Activated CD8-positive, alpha-beta memory T cell treated with anti-CD3 and anti-CD28 coated beads for 36 hours (primary cell): ENCODE data around the gene SF3B2. TPM values are rescaled to one million over a fixed set of nuclear protein-coding genes. Genes with fewer than 3 reads are reported as not detected.
"Not testable (repeated sequence)": the region's sequence is repeated elsewhere in the genome, so short reads cannot be mapped to it uniquely, and the experiment has no call there.

Experiments used
- CTCF ChIA-PET: fragments of 350-600 bp; sonication (Branson Sonifier 250); formaldehyde crosslinking; loops from one replicate; lab custom pipeline; 2021; ENCODE audit warnings: antibody characterized with exemption; lab: Charles Lee
- POLR2A ChIA-PET: fragments of 350-600 bp; sonication (Branson Sonifier 250); formaldehyde crosslinking; loops from one replicate; lab custom pipeline; 2021; ENCODE audit warnings: antibody characterized with exemption; lab: Charles Lee
- total RNA-seq, 2 experiments: library from RNA; stranded (reverse); gene quantifications; one replicate each; pipeline ENCODE4 v1.2.3, GENCODE V29; 2021

The SF3B2 gene
- total RNA-seq, 2 experiments from 2014 or later = 259 to 261 TPM

DNA sequence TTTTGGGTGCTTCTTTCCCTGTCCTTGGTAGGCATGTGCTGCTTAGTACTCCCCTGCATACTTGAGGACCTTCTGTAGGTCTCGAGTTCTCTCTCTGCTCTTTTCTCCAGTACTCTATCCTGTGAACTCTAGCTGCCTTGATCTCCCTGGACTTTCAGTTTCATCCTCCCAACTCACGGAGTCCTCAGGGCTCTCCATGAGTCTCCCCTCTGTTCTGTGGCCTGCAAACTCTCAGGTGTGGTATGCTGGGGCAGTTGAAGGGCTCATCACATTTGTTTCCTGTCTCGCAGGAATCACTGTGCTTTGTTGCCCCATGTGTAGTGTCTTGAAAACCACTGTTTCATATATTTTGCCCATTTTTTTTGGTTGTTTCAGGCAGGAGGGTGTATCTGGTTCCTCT, 14.6 kb downstream of the SF3B2 start:
- ChIA-PET POLR2A (interaction anchor here (1.5 to 4.3 kb wide), 2 partner anchors 10 to 14 kb away, joined by 3 to 14 read pairs; partner anchors contain the start of gene SF3B2), CTCF (interaction anchor here (0.6 to 4.2 kb wide), 3 partner anchors 10 to 176 kb away, joined by 3 to 33 read pairs (median 4); partner anchors contain the start of gene CCDC85B)

DNA sequence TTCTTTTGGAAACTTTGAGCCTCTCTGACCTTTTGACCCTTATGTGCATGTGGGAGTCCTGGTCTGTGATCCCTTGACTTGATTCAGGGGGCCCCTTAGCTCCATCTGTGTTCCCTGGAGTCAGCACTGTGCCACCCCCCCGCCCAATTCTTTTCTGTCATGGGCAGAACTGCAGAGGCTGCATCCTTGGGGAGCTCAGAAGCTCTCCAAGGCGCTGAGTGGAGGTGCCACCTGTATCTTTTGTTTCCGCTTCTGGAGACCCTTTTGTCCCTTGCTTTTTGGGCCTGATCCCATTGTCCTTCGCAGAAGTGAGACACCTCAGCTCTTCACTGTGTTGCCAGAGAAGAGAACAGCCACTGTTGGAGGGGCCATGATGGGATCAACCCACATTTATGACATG, 15.5 kb downstream of the SF3B2 start:
- CTCF ChIA-PET = interaction anchor here (0.8 to 4.2 kb wide), 15 partner anchors 9 to 278 kb away, joined by 3 to 40 read pairs (median 6); partner anchors contain the start of genes CCDC85B and SF3B2
- POLR2A ChIA-PET = interaction anchor here (0.5 to 4.3 kb wide), 4 partner anchors 9 to 1892 kb away, joined by 3 to 14 read pairs (median 4); partner anchors contain the start of gene SF3B2

DNA sequence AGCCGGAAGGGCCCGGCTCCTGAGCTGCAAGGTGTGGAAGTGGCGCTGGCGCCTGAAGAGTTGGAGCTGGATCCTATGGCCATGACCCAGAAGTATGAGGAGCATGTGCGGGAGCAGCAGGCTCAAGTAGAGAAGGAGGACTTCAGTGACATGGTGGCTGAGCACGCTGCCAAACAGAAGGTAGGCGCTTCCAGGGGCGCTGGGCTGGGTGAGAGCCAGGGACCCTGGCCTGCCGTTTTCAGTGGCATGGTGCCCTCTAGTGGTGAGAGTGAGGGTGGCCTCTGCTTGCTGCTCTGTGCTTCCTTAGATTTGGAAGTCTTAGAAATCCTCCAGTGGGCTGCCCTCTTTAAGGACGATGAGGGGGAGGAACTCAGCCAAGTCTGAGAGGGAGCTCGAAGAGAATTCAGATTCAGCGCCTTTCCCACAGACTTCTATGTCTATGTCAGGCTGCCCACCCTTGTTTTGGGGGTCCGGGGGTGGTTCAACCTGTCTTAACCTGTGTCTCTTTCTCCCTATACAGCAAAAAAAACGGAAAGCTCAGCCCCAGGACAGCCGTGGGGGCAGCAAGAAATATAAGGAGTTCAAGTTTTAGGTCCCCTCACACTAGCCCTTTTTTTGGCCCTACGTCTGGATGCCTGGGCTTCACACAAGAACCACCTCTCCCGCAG, 16.1 kb downstream of the SF3B2 start:
- ChIA-PET POLR2A (interaction anchor here (0.5 to 4.3 kb wide), 4 partner anchors 8 to 1893 kb away, joined by 3 to 14 read pairs (median 4); partner anchors contain the start of gene SF3B2), CTCF (interaction anchor here (0.5 to 4.2 kb wide), 25 partner anchors 9 to 277 kb away, joined by 3 to 40 read pairs (median 4); partner anchors contain the start of genes BANF1, CCDC85B, CST6 and EIF1AD)

DNA sequence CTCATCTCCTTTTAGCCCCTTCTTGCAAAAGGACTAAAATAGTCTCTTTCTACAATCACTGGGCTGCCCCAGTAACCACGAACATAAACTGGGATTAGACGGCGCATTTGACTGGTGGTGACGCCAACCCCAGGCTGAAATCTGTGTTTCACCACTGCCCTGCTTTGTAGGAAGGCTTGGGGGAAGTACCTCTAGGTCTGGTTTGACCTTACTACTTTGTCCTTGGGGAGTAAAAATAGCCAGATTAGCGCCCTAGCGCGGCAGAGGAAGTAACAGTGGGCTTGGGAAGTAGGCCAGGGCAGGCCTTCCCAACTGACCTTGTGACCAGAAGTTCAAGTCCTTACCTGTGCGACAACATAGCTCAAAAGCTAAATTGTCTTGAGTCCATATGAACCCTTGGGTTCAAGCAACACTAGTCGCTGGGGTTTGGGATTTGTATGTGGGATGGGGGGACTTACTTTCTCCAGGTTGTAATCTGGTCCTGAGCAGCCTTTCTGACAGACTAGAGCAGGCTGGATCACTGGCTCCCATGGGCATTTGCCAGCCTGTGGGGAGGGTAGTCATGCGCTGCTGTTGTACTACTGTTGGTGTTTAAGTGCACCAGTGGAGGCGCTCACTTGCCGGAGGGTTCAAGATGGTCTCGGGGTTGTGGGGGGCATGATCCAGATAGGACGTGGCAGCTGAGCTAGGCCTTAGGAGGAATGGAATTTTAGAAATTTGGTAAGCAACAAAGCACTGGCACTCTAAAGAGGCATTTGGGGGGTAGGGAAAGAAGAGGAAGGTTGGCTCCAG, 17.0 kb downstream of the SF3B2 start:
- ChIA-PET POLR2A (interaction anchor here (0.6 to 4.3 kb wide), 2 partner anchors 17 to 358 kb away, joined by 3 to 14 read pairs; partner anchors contain the start of gene SF3B2), CTCF (interaction anchor here (0.5 to 4.2 kb wide), 21 partner anchors 10 to 276 kb away, joined by 3 to 40 read pairs (median 4); partner anchors contain the start of genes BANF1, CST6, EIF1AD and SF3B2)

DNA sequence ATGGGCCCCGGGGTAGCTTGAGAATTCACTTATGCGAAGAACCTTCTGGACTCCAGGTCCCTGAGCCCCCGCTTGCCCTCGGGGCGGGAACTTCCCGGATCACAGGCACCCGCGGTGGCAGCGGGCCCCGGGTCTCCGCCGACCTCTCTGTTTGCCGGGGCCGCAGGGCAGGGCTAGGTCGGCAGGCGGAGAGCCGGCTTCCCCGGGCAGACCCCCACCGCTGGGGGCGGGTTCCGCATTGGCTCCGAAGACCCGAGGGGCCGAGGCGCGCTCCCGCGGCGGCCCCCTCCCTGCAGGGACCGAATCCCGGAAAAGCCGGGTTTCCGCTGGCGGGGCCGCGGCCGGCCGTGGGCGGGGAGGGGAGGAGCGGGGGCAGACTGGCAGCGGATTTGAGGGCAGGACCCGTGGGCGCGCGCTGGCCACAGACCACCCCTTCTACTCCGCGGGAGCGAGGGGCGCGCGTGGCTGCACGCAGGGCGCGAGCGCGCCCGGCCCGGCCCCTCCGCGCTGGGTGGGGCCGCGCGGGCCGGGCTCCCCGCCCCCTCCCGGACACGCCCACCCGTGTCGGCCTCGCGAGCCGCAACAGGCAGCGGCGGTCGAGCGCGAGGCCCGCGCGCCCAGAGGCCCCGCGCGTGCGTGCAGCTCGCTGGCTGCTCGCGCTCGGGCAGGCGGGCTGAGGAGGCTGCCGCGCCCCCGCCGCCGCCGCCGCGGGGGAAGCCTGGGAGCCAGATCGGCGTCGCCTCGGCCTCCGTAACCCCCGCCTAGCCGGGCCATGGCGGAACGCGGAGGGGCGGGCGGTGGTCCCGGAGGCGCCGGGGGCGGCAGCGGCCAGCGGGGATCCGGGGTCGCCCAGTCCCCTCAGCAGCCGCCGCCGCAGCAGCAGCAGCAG, 17.8 kb downstream of the SF3B2 start, which contains the start of gene PACS1:
PACS1 (plus strand) TSS at position 558 of the 889 bp plus-strand sequence; CDS start at position 773, 215 bp downstream.
- ChIA-PET POLR2A (interaction anchor here (0.6 to 4.3 kb wide), 4 partner anchors 17 to 359 kb away, joined by 3 to 14 read pairs (median 5); partner anchors contain the start of gene SF3B2), CTCF (interaction anchor here (0.6 to 4.2 kb wide), 9 partner anchors 10 to 65 kb away, joined by 3 to 40 read pairs (median 12); partner anchors contain the start of gene SF3B2)

DNA sequence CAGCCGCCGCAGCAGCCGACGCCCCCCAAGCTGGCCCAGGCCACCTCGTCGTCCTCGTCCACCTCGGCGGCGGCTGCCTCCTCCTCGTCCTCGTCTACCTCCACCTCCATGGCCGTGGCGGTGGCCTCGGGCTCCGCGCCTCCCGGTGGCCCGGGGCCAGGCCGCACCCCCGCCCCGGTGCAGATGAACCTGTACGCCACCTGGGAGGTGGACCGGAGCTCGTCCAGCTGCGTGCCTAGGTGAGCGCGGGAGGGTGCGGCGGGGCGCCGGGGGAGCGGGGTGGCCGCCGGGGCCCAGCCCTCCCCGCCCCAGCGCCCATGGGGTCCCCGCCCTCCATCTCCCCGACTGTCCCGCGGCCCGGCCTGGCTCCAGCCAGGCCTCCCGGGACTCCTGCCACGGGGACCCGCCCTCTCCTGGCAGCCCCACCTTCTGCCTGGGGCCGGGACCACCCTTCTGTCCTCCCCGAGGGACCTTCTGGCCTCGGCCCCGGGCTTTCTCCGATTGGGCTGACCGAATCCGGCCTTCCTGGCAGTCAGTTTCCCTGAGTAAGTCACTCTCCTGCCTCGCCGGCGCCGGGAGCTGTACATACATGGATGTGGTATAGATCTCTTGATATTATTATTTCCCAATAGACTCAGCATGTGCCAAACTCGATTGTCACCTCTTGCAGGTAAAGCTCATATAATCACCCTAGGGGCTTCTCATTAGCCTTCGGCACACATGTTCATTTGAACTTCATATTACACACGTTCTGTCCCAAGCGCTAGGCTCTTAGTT, 18.6 kb downstream of the SF3B2 start:
- ChIA-PET POLR2A (interaction anchor here (0.7 to 4.3 kb wide), 5 partner anchors 10 to 65 kb away, joined by 3 to 14 read pairs (median 6); partner anchors contain the start of gene SF3B2), CTCF (interaction anchor here (0.6 to 3.4 kb wide), 7 partner anchors 10 to 64 kb away, joined by 3 to 40 read pairs (median 5); partner anchors contain the start of gene SF3B2)

DNA sequence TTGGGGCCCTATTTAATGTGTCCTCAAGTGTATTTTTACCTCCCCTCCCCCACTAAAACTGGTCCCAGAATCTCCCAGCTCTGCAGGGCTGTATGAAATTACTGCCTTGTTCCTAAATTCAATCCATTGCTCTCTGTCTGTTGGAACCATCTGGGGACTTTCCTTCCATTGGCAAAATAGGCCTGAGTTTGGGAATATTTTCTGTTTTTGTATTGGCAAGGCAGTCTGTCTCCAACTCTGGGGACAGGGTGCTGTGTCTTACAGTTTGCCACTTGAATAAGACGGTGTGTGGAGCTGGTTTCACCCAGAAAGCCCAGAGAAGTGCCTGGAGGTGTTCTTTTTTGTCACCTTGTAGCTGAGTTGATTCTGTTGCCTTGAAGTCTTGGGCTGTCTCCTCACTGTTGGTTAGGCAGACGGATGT, 19.2 kb downstream of the SF3B2 start:
- ChIA-PET CTCF (interaction anchor here (0.6 to 1.8 kb wide), 5 partner anchors 10 to 141 kb away, joined by 3 to 7 read pairs (median 5); no protein-coding TSS in a partner anchor), POLR2A (interaction anchor here (0.7 to 1.9 kb wide), 4 partner anchors 10 to 64 kb away, joined by 3 to 6 read pairs (median 5); no protein-coding TSS in a partner anchor)

DNA sequence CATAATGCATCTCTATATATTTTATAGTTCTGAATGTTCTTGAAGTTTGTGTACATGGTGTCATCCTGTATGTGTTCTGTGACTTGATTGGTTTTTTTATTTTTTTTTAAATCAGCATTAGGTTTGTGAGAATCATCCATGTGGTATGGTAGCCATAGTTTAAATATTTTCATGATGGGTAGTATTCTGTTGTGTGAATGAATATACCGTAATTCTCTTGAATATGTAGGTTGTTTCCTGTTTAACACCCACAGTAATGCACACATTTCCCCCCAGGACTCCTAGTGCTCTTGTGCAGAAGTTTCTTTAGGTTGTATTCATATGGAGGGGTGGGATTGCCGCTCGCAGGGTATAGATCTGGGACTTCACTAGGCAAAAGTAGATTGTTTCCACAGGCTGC, 19.9 kb downstream of the SF3B2 start:
- CTCF ChIA-PET = interaction anchor here (0.6 to 1.8 kb wide), 3 partner anchors 9 to 140 kb away, joined by 3 to 7 read pairs (median 5); no protein-coding TSS in a partner anchor
- POLR2A ChIA-PET = interaction anchor here (1.9 kb wide), 1 partner anchor 64 kb away, joined by 6 read pairs; no protein-coding TSS in a partner anchor

DNA sequence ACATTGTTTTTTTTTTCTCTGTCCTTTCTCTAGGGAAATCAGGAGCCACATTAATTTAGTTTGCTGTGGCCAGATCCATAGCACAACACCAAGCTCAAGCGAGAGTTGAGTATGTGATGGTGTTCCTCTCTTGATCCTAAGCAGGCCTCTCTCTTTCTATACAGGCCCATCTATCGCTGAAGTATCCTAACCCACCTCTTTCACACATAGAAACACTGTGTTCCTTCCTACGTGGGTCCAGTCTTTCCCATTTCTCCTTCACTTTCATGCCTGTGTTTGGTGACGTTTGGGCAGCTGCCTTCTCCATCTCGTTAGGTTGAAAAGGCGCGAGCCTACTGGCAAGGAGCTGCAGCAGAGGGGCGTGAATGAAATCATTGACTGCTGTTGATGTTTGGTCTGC, 20.4 kb downstream of the SF3B2 start:
- CTCF ChIA-PET = interaction anchor here (1.8 kb wide), 1 partner anchor 42 kb away, joined by 5 read pairs; no protein-coding TSS in a partner anchor
- POLR2A ChIA-PET = no interaction called here

DNA sequence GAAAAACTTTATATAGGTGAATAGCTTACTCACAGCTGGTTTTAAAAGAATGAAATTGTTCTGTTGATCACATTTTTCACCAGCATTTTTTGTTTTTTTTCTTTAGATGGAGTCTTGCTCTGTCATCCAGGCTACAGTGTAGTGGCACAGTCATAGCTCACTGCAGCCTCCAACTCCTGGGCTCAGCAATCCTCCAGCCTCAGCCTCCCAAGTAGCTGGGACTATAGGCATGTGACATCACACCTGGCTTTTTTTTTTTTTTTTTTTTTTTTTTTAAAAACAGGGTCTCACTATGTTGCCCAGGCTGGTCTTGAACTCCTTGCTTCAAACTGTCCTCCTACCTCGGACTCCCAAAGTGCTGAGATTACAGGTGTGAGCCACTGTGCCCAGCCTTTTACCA, 21.5 kb downstream of the SF3B2 start:
- CTCF ChIA-PET = interaction anchor here (1.6 to 1.7 kb wide), 2 partner anchors 10 to 152 kb away, joined by 3 read pairs; no protein-coding TSS in a partner anchor
- POLR2A ChIA-PET = interaction anchor here (1.3 kb wide), 1 partner anchor 59 kb away, joined by 3 read pairs; no protein-coding TSS in a partner anchor

DNA sequence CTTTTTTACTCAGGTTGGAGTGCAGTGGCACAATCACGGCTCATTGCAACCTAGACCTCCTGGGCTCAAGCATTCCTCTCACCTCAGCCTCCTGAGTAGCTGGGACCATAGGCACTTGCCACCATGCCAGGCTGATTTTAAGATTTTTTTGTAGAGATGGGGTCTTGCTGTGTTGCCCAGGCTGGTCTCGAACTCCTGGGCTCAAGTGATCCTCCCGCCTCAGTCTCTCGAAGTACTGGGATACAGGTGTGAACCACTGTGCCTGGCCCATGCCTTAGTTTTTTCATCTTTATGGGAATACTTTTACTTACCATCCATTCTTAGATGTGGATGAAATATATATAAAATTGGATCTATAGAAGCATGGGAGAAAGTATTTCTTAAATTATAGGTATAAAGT, 23.1 kb downstream of the SF3B2 start:
- POLR2A ChIA-PET = no interaction called here
- CTCF ChIA-PET = interaction anchor here (0.6 to 1.9 kb wide), 3 partner anchors 61 to 150 kb away, joined by 3 to 6 read pairs (median 4); no protein-coding TSS in a partner anchor

DNA sequence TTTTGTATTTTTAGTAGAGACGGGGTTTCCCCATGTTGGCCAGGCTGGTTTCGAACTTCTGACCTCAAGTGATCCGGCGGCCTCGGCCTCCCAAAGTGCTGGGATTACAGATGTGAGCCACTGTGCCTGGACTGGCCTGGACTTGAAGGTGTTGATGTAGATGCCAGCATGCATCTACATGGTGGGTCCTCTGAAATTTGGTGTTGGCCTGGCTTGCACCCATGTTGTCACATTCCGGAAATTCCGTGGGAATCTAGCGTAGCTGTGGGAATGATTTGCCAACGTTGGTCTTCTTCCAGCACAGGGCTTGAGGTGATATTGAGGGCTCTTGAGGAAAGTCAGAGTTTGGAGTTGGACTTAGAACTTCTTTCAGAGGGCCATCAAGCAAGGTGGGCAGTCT, 24.4 kb downstream of the SF3B2 start:
- CTCF ChIA-PET = interaction anchor here (0.6 to 1.9 kb wide), 3 partner anchors 11 to 354 kb away, joined by 3 to 6 read pairs (median 3); no protein-coding TSS in a partner anchor
- POLR2A ChIA-PET = interaction anchor here (1.2 kb wide), 1 partner anchor 9 kb away, joined by 3 read pairs; no protein-coding TSS in a partner anchor

DNA sequence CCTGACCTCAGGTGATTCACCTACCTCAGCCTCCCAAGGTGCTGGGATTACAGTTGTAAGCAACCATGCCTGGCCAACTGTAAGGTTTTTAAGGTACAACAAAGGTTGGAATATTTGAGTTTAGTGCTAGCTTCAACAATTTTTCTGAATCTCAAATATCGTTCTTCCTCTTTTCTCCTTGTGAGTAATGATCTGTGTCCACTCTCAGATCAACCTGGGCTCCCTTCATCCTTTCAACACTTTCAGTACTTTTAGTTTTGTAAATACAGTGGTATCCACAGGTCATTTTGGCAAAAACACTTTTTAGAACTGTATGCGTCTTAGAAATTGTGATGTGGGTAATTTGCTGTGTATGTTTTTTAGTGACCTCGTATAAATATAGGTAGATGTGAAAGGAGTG, 25.8 kb downstream of the SF3B2 start:
- ChIA-PET CTCF (interaction anchor here (0.6 to 4.0 kb wide), 5 partner anchors 9 to 310 kb away, joined by 3 to 19 read pairs (median 3); partner anchors contain the start of gene PACS1), POLR2A (no interaction called here)

DNA sequence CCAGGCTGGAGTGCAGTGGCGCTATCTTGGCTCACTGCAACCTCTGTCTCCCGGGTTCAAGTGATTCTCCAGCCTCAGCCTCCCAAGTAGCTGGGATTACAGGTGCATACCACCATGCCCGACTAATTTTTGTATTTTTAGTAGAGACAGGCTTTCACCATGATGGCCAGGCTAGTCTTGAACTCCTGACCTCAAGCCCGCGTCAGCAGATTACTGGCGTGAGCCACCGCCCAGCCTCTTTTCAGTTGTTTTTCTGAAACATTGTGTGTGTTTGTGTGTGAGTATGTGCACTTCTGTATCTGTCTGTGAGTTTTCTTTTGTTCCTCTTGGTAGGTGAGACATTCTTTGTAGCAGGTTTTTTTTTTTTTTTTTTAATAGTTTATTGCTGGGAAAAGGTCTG, 26.8 kb downstream of the SF3B2 start:
- POLR2A ChIA-PET = not testable (repeated sequence)
- CTCF ChIA-PET = interaction anchor here (0.6 to 4.0 kb wide), 4 partner anchors 10 to 522 kb away, joined by 3 to 19 read pairs (median 4); partner anchors contain the start of gene PACS1

DNA sequence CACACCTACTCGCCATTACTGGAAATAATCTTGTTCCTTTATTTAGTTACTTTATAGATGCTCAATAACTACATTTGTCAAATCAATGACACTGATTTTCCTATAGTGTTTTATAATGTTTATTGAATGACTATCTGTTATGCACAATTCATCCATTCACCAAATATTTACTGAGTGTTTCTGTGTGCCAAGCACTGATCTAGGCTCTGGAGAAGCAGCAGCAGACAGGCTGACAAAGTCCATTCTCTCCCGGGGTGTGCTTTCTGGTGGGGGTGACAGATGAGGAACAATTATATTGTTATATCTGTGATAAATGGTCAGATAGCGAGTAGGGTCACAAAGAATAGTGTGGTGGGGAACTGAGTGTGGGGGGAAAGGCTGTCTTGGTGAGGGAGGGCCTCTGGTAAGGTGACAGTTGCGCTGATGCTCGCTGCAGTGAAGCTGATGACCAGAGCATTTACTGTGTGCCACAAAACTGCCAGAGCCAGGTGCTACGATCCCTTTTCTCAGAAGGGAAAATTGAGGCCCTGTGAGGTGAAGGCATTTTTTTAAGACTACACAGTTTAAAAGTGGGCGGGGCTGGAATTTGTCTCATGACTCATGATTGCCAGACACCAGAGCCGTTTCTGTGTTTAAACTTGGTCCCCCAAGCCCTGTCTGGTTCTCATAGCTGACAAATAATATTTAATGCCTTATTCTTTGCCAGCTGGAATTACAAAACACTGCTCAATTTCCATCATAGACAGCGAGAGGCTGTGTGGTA, 28.1 kb downstream of the SF3B2 start:
- POLR2A ChIA-PET = interaction anchor here (0.6 to 1.5 kb wide), 3 partner anchors 9 to 512 kb away, joined by 3 to 6 read pairs (median 3); no protein-coding TSS in a partner anchor
- CTCF ChIA-PET = interaction anchor here (1.4 to 4.0 kb wide), 3 partner anchors 9 to 36 kb away, joined by 3 to 19 read pairs (median 7); partner anchors contain the start of gene PACS1
